Measurements from ENCODE around the gene SHB.

DNA sequence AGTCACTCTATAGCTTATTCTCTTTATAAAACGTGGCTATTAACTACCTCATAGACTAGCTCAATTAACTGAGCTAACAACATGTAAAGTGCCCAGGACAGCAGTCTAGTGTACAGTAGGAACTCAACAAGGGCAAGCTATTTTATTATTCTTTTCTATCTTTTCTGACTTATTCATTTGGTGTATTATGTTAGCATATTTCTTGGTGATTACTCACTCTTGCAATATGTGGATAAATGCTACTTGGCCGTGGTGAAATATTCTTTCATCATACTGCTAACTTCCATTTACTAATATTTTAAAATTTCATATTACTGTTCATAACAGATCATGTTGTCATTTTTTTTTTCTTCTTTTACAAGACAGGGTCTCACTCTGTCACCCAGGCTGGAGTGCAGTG is 170.0 kb downstream of the SHB start:
- TF ChIP-seq, protein P1, sequence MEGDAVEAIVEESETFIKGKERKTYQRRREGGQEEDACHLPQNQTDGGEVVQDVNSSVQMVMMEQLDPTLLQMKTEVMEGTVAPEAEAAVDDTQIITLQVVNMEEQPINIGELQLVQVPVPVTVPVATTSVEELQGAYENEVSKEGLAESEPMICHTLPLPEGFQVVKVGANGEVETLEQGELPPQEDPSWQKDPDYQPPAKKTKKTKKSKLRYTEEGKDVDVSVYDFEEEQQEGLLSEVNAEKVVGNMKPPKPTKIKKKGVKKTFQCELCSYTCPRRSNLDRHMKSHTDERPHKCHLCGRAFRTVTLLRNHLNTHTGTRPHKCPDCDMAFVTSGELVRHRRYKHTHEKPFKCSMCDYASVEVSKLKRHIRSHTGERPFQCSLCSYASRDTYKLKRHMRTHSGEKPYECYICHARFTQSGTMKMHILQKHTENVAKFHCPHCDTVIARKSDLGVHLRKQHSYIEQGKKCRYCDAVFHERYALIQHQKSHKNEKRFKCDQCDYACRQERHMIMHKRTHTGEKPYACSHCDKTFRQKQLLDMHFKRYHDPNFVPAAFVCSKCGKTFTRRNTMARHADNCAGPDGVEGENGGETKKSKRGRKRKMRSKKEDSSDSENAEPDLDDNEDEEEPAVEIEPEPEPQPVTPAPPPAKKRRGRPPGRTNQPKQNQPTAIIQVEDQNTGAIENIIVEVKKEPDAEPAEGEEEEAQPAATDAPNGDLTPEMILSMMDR (IDR thresholded peaks at IDR 0.05), result no peak
- no peak for TF ChIP-seq POLR2A (IDR thresholded peaks at IDR 0.05)

Data from thyroid gland (tissue), 4 donors.